Peyer's patch (tissue), 4 donors: Measurements from ENCODE around the gene SIRPA.

Experiments
- POLR2A ChIP-seq, 2 donors: fragments of 450-650 bp; IDR thresholded peaks; one replicate each; pipeline ENCODE4 v1.5.1; 2017; ENCODE audit warnings: antibody characterized with exemption in 2 of 2, mild to moderate bottlenecking in 2 of 2, moderate library complexity in 2 of 2
- TF ChIP-seq, protein P1 (sequence below), 6 experiments: fragments of 450-650 bp in 4 of 6; fragments of 200-600 bp in 2 of 6; sonication (generic) in 1 of 6; IDR thresholded peaks; one replicate each; pipeline ENCODE4 v1.5.1; 2017 to 2019; ENCODE audit warnings: antibody characterized with exemption in 6 of 6, mild to moderate bottlenecking in 3 of 6, moderate library complexity in 1 of 6

GRCh38 chr20:1961374-1961773 is 66.2 kb downstream of the SIRPA start:
- TF ChIP-seq, protein P1, sequence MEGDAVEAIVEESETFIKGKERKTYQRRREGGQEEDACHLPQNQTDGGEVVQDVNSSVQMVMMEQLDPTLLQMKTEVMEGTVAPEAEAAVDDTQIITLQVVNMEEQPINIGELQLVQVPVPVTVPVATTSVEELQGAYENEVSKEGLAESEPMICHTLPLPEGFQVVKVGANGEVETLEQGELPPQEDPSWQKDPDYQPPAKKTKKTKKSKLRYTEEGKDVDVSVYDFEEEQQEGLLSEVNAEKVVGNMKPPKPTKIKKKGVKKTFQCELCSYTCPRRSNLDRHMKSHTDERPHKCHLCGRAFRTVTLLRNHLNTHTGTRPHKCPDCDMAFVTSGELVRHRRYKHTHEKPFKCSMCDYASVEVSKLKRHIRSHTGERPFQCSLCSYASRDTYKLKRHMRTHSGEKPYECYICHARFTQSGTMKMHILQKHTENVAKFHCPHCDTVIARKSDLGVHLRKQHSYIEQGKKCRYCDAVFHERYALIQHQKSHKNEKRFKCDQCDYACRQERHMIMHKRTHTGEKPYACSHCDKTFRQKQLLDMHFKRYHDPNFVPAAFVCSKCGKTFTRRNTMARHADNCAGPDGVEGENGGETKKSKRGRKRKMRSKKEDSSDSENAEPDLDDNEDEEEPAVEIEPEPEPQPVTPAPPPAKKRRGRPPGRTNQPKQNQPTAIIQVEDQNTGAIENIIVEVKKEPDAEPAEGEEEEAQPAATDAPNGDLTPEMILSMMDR (IDR thresholded peaks at IDR 0.05): no peak
- no peak for TF ChIP-seq POLR2A (IDR thresholded peaks at IDR 0.05)
